K562 (cell line): ENCODE measurements around the gene ECT2L. TPM values are rescaled to one million over a fixed set of nuclear protein-coding genes. Genes with fewer than 3 reads are reported as not detected.

Experiments used
- ELF2 ChIP-seq: fragments of 250-450 bp; sonication (Bioruptor Pico); IDR thresholded peaks from 2 replicates; pipeline ENCODE4 v1.5.0; 2021; ENCODE audit warnings: mild to moderate bottlenecking
- EP400 ChIP-seq: fragments of 450-650 bp; IDR thresholded peaks from 2 replicates; pipeline ENCODE4 v1.6.1; 2017; ENCODE audit warnings: antibody characterized with exemption, mild to moderate bottlenecking, moderate library complexity
- ETV1 ChIP-seq: fragments of 450-650 bp; conservative IDR thresholded peaks from 2 replicates; pipeline ENCODE4 v1.6.1; 2016; ENCODE audit warnings: missing genetic modification characterization, control low read depth, low read depth, missing compliant biosample characterization
- FOXK2 ChIP-seq, 2 experiments: fragments of 450-650 bp; IDR thresholded peaks in 1 of 2; conservative IDR thresholded peaks in 1 of 2; 2 replicates each; pipeline ENCODE4 v1.6.1; 2016; ENCODE audit warnings: low read depth in 2 of 2, mild to moderate bottlenecking in 1 of 2
- FOXP4 ChIP-seq: sonication (generic); formaldehyde crosslinking; IDR thresholded peaks from 2 replicates; pipeline ENCODE4 v1.8.0; 2022; ENCODE audit warnings: mild to moderate bottlenecking, missing genetic modification reagents, borderline replicate concordance
- HDAC1 ChIP-seq, 2 experiments: fragments of 450-650 bp; IDR thresholded peaks; 2 replicates each; pipeline ENCODE4 v1.6.1; 2016 to 2017; ENCODE audit warnings: inconsistent platforms in 1 of 2, mild to moderate bottlenecking in 1 of 2, moderate library complexity in 1 of 2
- KDM2B ChIP-seq: fragments of 250-450 bp; sonication (Bioruptor Pico); IDR thresholded peaks from 2 replicates; pipeline ENCODE4 v1.8.0; 2021; ENCODE audit warnings: mild to moderate bottlenecking, moderate library complexity
- MNT ChIP-seq, 2 experiments: fragments of 450-650 bp; conservative IDR thresholded peaks; 2 replicates each; pipeline ENCODE4 v1.6.1; 2017; ENCODE audit warnings: mild to moderate bottlenecking in 2 of 2, moderate library complexity in 2 of 2
- MTA3 ChIP-seq: fragments of 450-650 bp; formaldehyde crosslinking; IDR thresholded peaks from 2 replicates; pipeline ENCODE4 v1.6.1; 2017; ENCODE audit warnings: mild to moderate bottlenecking, borderline replicate concordance
- NR2C1 ChIP-seq, 2 experiments: fragments of 450-650 bp; IDR thresholded peaks; 2 replicates each; pipeline ENCODE4 v1.6.1; 2017; ENCODE audit warnings: mild to moderate bottlenecking in 2 of 2, antibody characterized with exemption in 1 of 2, inconsistent platforms in 1 of 2, missing compliant biosample characterization in 1 of 2, missing genetic modification characterization in 1 of 2
- SIN3B ChIP-seq: fragments of 450-650 bp; IDR thresholded peaks from 2 replicates; pipeline ENCODE4 v1.6.1; 2017; ENCODE audit warnings: low read depth, mild to moderate bottlenecking, moderate library complexity
- ZBTB40 ChIP-seq, 2 experiments: fragments of 450-650 bp in 1 of 2; sonication (generic) in 1 of 2; formaldehyde crosslinking in 1 of 2; IDR thresholded peaks; 2 replicates each; pipeline versions ENCODE4 v1.7.1 to v1.9.0; 2016 to 2022; ENCODE audit warnings: inconsistent platforms in 1 of 2, mild to moderate bottlenecking in 1 of 2, missing genetic modification reagents in 1 of 2
- polyA plus RNA-seq, 8 experiments: library from polyadenylated mRNA; depleted of rRNA in 4 of 8; stranded (reverse) in 5 of 8; unstranded in 3 of 8; fragments of >200 nt; fragmentation: Nextera tagmentation in 2 of 8; fragmentation: Illumina TruSeq in 1 of 8; extraction: Ambion mirVana in 2 of 8; extraction: Trizol in 1 of 8; gene quantifications; 2 replicates each; pipeline versions ENCODE4 v1.2.1 to v1.2.3, GENCODE V29; 2011 to 2014; ENCODE audit warnings: inconsistent platforms in 1 of 8, missing spikeins in 1 of 8
- total RNA-seq, 7 experiments: library from RNA; depleted of rRNA in 6 of 7; stranded (reverse); fragments of >200 nt in 6 of 7; fragmentation: Illumina TruSeq in 2 of 7; extraction: Trizol in 2 of 7; gene quantifications; 2 replicates each; pipeline versions ENCODE4 v1.2.1 to v1.2.3, GENCODE V29; 2011 to 2021; ENCODE audit warnings: low replicate concordance in 1 of 7

ECT2L gene
- total and polyA plus RNA-seq, 9 of the 15 experiments (the other 6 are each of a cell fraction or from before 2014, with no cell fraction given): 0.03 to 0.04 TPM; not detected in 7

GRCh38 chr6:138773177-138774091, 22.5 kb upstream of the ECT2L start, which contains the start of gene CCDC28A (continued):
- TF ChIP-seq HDAC1 (IDR thresholded peaks at IDR 0.05) (peak in 1 of 2 experiments; percentile 71; a peak in 2 of 4 replicates), FOXK2 (conservative IDR thresholded peaks at IDR 0.05 in 1 of 2, IDR thresholded peaks at IDR 0.05 in 1 of 2; ENCODE audit: low read depth in 2 of 2) (peak; percentile 98 to 99), ELF2 (CRISPR knock-in tag) (peak; percentile 85), FOXP4 (CRISPR knock-in tag) (0 out of 2 replicates have a peak, but pooled peaks have one; percentile 17), EP400 (no peak; the same call in 1 of the 2 replicates), NR2C1 (IDR thresholded peaks at IDR 0.05) (peak; percentile 72), NR2C1 (tag; IDR thresholded peaks at IDR 0.05) (peak; percentile 62; the same call in 1 of the 2 replicates), ETV1 (peak; percentile 89), ZBTB40 (IDR thresholded peaks at IDR 0.05) (peak; percentile 97), ZBTB40 (CRISPR knock-in tag; IDR thresholded peaks at IDR 0.05) (no peak), MTA3 (0 out of 2 replicates have a peak, but pooled peaks have one; percentile 30), MNT (conservative IDR thresholded peaks at IDR 0.05) (peak; percentile 98), SIN3B (peak; percentile 64; the same call in 1 of the 2 replicates), KDM2B (CRISPR knock-in tag) (peak; percentile 55; the same call in 1 of the 2 replicates)
